H1 (cell line): ENCODE measurements around the gene PLSCR5. TPM values are rescaled to one million over a fixed set of nuclear protein-coding genes. Genes with fewer than 3 reads are reported as not detected.

ENCODE experiments used
- ASH2L ChIP-seq: fragments of 200-600, 300-600 bp; sonication (generic); IDR thresholded peaks from one replicate; pipeline ENCODE4 v1.7.1; 2017; ENCODE audit warnings: low read length
- CHD2 ChIP-seq: IDR thresholded peaks from 2 replicates; pipeline ENCODE4 v1.6.1; 2012; ENCODE audit warnings: low read length, improper control_type of control experiment
- CHD7 ChIP-seq: fragments of 300-600 bp; sonication (generic); IDR thresholded peaks from 2 replicates; pipeline ENCODE4 v1.7.1; 2012; ENCODE audit warnings: low read length, moderate library complexity, mild to moderate bottlenecking, inconsistent platforms; ENCODE audit not compliant: insufficient replicate concordance
- EZH2 ChIP-seq: fragments of 200-600 bp; sonication (generic); IDR thresholded peaks from 2 replicates; pipeline ENCODE4 v1.7.1; 2012; ENCODE audit warnings: low read depth, mild to moderate bottlenecking, moderate library complexity, low read length, inconsistent platforms; ENCODE audit not compliant: severe bottlenecking
- MAFK ChIP-seq: IDR thresholded peaks from 2 replicates; pipeline ENCODE4 v1.6.1; 2012; ENCODE audit warnings: low read depth, mild to moderate bottlenecking, improper control_type of control experiment, low read length
- TEAD4 ChIP-seq: IDR thresholded peaks from 2 replicates; pipeline ENCODE4 v1.6.1; 2012; ENCODE audit warnings: low read depth, low read length, inconsistent platforms, mixed read lengths
- USF2 ChIP-seq: IDR thresholded peaks from 2 replicates; pipeline ENCODE4 v1.6.1; 2011; ENCODE audit warnings: low read length, improper control_type of control experiment
- ZNF274 ChIP-seq: IDR thresholded peaks from 2 replicates; pipeline ENCODE4 v1.7.0; 2012; ENCODE audit warnings: low read length, borderline replicate concordance; ENCODE audit errors: extremely low read depth
- polyA plus RNA-seq, 7 experiments: library from polyadenylated mRNA; depleted of rRNA in 3 of 7; stranded (reverse) in 5 of 7; unstranded in 2 of 7; fragments of >200 nt in 5 of 7; fragments of 200-250 nt in 2 of 7; gene quantifications; 1 replicate in 5 of 7; 2 replicates in 1 of 7; 4 replicates in 1 of 7; pipeline versions ENCODE4 v1.2.1 to v1.2.3, GENCODE V29; 2011 to 2013; ENCODE audit warnings: missing spikeins in 2 of 7, mixed read lengths in 2 of 7
- total RNA-seq: library from RNA; stranded (reverse); fragmentation: NEBNext Ultra II Directional; extraction: Animal tissue kit (Norgen Biotek cat#: 25700); gene quantifications from 2 replicates; pipeline ENCODE4 v1.2.1, GENCODE V29; 2021

Gene PLSCR5
- total and polyA plus RNA-seq, 2 of the 8 experiments (the other 6 are each of a cell fraction or from before 2014, with no cell fraction given) = not detected

- TF ChIP-seq CHD7 = no peak
- no peak for TF ChIP-seq ASH2L
- TF ChIP-seq USF2 = no peak
- TF ChIP-seq MAFK = no peak
- TF ChIP-seq TEAD4 = no peak
- TF ChIP-seq EZH2 = no peak
- TF ChIP-seq ZNF274 = no peak
- TF ChIP-seq CHD2 = no peak
Measured at GRCh38 chr3:146546366-146546965, 58.7 kb downstream of the PLSCR5 start (continued).
